22Rv1 (cell line): Measurements from ENCODE around the gene DDX60.

ENCODE experiments used
- ZFX ChIP-seq: fragments of 450-650 bp; IDR thresholded peaks from 2 replicates; pipeline ENCODE4 v1.6.1; 2017; ENCODE audit warnings: antibody characterized with exemption, borderline replicate concordance
- TF ChIP-seq, protein P1 (sequence below): fragments of 450-650 bp; IDR thresholded peaks from 2 replicates; pipeline ENCODE4 v1.5.1; 2017; ENCODE audit warnings: mild to moderate bottlenecking

GRCh38 chr4:168177546-168178149, 140.9 kb downstream of the DDX60 start:
- TF ChIP-seq, protein P1, sequence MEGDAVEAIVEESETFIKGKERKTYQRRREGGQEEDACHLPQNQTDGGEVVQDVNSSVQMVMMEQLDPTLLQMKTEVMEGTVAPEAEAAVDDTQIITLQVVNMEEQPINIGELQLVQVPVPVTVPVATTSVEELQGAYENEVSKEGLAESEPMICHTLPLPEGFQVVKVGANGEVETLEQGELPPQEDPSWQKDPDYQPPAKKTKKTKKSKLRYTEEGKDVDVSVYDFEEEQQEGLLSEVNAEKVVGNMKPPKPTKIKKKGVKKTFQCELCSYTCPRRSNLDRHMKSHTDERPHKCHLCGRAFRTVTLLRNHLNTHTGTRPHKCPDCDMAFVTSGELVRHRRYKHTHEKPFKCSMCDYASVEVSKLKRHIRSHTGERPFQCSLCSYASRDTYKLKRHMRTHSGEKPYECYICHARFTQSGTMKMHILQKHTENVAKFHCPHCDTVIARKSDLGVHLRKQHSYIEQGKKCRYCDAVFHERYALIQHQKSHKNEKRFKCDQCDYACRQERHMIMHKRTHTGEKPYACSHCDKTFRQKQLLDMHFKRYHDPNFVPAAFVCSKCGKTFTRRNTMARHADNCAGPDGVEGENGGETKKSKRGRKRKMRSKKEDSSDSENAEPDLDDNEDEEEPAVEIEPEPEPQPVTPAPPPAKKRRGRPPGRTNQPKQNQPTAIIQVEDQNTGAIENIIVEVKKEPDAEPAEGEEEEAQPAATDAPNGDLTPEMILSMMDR, result no peak
- TF ChIP-seq ZFX, result no peak
